Hepatocyte (in vitro differentiated cells): ENCODE results near the gene RAB9A. TPM values are rescaled to one million over a fixed set of nuclear protein-coding genes. Genes with fewer than 3 reads are reported as not detected.

Source experiments
- DNase-seq: peaks from one replicate; pipeline ENCODE4 v3.0.0-alpha.2; 2016; ENCODE audit warnings: low spot score
- H2AFZ ChIP-seq: fragments of 200-600 bp; sonication (generic); 2 replicates; pipeline ENCODE4 v1.6.0; 2016; ENCODE audit warnings: antibody characterized with exemption, mild to moderate bottlenecking
- H3K27ac ChIP-seq: fragments of 200-600 bp; sonication (generic); 2 replicates; pipeline ENCODE4 v1.5.1; 2016; ENCODE audit warnings: mild to moderate bottlenecking
- H3K27me3 ChIP-seq: fragments of 200-600 bp; sonication (generic); 2 replicates; pipeline ENCODE4 v1.6.1; 2016
- H3K36me3 ChIP-seq: fragments of 200-600 bp; sonication (generic); replicated peaks from 2 replicates; pipeline ENCODE4 v1.5.1; 2016; ENCODE audit warnings: low read depth; ENCODE audit not compliant: insufficient read depth
- H3K4me1 ChIP-seq: fragments of 200-600 bp; sonication (generic); 2 replicates; pipeline ENCODE4 v1.5.1; 2016; ENCODE audit warnings: mild to moderate bottlenecking, moderate library complexity; ENCODE audit not compliant: insufficient read depth
- H3K4me2 ChIP-seq: fragments of 200-600 bp; sonication (generic); 2 replicates; pipeline ENCODE4 v1.6.0; 2016
- H3K4me3 ChIP-seq: fragments of 200-600 bp; sonication (generic); 2 replicates; pipeline ENCODE4 v1.5.1; 2016; ENCODE audit warnings: mild to moderate bottlenecking
- H3K79me2 ChIP-seq: fragments of 200-600 bp; sonication (generic); 2 replicates; pipeline ENCODE4 v1.6.0; 2017; ENCODE audit warnings: mild to moderate bottlenecking
- H3K9me2 ChIP-seq: fragments of 200-600 bp; sonication (generic); replicated peaks from 2 replicates; pipeline ENCODE4 v1.6.0; 2017; ENCODE audit warnings: mild to moderate bottlenecking; ENCODE audit not compliant: insufficient read depth
- H3K9me3 ChIP-seq: fragments of 200-600 bp; sonication (generic); 2 replicates; pipeline ENCODE4 v1.5.1; 2016; ENCODE audit warnings: low read depth, mild to moderate bottlenecking
- H4K20me1 ChIP-seq: fragments of 200-600 bp; sonication (generic); 2 replicates; pipeline ENCODE4 v1.6.0; 2016; ENCODE audit warnings: mild to moderate bottlenecking; ENCODE audit not compliant: insufficient read depth, poor library complexity, severe bottlenecking
- EZH2 ChIP-seq: fragments of 200-600 bp; sonication (generic); IDR thresholded peaks from 2 replicates; pipeline ENCODE4 v1.6.1; 2016; ENCODE audit warnings: antibody characterized with exemption, mild to moderate bottlenecking, borderline replicate concordance
- EZH2phosphoT487 ChIP-seq: fragments of 200-600 bp; sonication (generic); IDR thresholded peaks from one replicate; pipeline ENCODE4 v1.6.1; 2018; ENCODE audit warnings: antibody characterized with exemption, mild to moderate bottlenecking, low read depth, moderate library complexity; ENCODE audit not compliant: unreplicated experiment, severe bottlenecking
- WGBS: methylation state at CpG from one replicate; pipeline ENCODE4 v1.1.6; 2016; ENCODE audit warnings: low lambda C conversion rate; ENCODE audit errors: missing lambda C conversion rate; 5-methylcytosine and 5-hydroxymethylcytosine counted together
- polyA plus RNA-seq: library from polyadenylated mRNA; unstranded; fragments of >200 nt; fragmentation: Nextera tagmentation; extraction: Ambion mirVana; gene quantifications from 2 replicates; pipeline ENCODE4 v1.2.1, GENCODE V29; 2016
- total RNA-seq: library from RNA; depleted of rRNA; stranded (reverse); fragments of >200 nt; gene quantifications from 2 replicates; pipeline ENCODE4 v1.2.3, GENCODE V29; 2014
- TF ChIP-seq, protein P1 (sequence below): fragments of 200-600 bp; sonication (generic); IDR thresholded peaks from 2 replicates; pipeline ENCODE4 v1.5.1; 2016; ENCODE audit warnings: antibody characterized with exemption, mild to moderate bottlenecking; ENCODE audit not compliant: poor library complexity

The RAB9A gene
- total and polyA plus RNA-seq, 2 experiments from 2014 or later = 51.2 to 66.1 TPM

DNA sequence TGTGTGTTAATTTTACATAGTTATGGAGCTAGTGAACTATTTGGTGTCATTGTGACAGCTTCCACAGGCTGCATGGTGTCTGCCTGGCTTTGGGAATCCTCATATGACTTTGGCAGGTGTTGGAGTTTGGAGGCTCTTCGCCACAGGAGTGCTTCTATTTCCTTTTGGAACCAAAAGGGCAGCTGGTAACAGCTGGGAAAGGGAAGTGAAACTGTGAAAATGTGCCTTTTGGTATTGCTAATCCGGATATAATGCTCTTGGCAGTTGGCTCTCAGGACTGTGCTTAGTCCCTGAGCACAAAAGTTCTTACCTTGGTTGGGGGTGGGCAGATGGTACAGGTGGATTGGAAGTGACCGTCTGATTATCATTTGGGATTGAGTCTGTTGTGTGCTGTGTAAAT is 63.7 kb downstream of the RAB9A start:
- no peak overlapping the region for H3K27ac ChIP-seq
- H3K4me2 ChIP-seq = no peak overlapping the region
- H3K36me3 ChIP-seq = no peaks in the 10 kb centered on the region
- WGBS = 62% methylated on average over 3 of the region's 3 CpGs
- H3K79me2 ChIP-seq = no peaks in the 10 kb centered on the region
- H3K9me2 ChIP-seq = no peaks in the 10 kb centered on the region
- H3K9me3 ChIP-seq = no peaks in the 10 kb centered on the region
- H2AFZ ChIP-seq = no peak overlapping the region
- no peak for DNase-seq
- H3K27me3 ChIP-seq = no peaks in the 10 kb centered on the region
- no peak for TF ChIP-seq EZH2phosphoT487
- TF ChIP-seq, protein P1, sequence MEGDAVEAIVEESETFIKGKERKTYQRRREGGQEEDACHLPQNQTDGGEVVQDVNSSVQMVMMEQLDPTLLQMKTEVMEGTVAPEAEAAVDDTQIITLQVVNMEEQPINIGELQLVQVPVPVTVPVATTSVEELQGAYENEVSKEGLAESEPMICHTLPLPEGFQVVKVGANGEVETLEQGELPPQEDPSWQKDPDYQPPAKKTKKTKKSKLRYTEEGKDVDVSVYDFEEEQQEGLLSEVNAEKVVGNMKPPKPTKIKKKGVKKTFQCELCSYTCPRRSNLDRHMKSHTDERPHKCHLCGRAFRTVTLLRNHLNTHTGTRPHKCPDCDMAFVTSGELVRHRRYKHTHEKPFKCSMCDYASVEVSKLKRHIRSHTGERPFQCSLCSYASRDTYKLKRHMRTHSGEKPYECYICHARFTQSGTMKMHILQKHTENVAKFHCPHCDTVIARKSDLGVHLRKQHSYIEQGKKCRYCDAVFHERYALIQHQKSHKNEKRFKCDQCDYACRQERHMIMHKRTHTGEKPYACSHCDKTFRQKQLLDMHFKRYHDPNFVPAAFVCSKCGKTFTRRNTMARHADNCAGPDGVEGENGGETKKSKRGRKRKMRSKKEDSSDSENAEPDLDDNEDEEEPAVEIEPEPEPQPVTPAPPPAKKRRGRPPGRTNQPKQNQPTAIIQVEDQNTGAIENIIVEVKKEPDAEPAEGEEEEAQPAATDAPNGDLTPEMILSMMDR = no peak
- no peak for TF ChIP-seq EZH2
- H4K20me1 ChIP-seq = no peaks in the 10 kb centered on the region
- no peaks in the 10 kb centered on the region for H3K4me1 ChIP-seq
- H3K4me3 ChIP-seq = no peak overlapping the region

DNA sequence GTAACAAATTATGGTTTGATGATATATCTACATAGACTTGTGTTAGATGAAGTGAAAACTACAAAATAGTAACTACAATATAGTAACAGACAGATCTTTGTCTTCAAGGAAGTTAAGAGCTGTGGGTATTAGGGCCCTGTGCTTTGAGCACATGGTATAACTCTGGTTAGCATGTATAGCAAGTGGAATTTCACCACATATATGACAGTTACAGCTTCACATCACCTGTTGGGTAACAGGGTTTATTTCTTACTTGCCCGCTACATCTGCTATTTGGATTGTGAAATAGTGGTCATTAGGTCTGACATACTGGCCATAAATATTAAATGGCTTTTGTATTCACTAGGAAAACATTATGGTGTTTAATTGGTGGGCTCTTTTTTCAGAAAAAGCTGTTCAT is 65.8 kb downstream of the RAB9A start:
- DNase-seq = no peak
- Histone ChIP-seq H3K36me3 (no peaks in the 10 kb centered on the region), H3K79me2 (no peaks in the 10 kb centered on the region), H3K27ac (no peak overlapping the region), H3K9me2 (no peaks in the 10 kb centered on the region), H3K9me3 (no peaks in the 10 kb centered on the region), H3K4me2 (no peak overlapping the region), H3K4me1 (no peaks in the 10 kb centered on the region), H3K27me3 (no peaks in the 10 kb centered on the region), H2AFZ (no peak overlapping the region), H4K20me1 (no peaks in the 10 kb centered on the region), H3K4me3 (no peak overlapping the region)
- TF ChIP-seq, protein P1 = no peak
- TF ChIP-seq EZH2 = no peak
- TF ChIP-seq EZH2phosphoT487 = no peak
- WGBS = 92% methylated on average over 1 of the region's 1 CpG

GRCh38 chrX:13755254-13755653 is 66.3 kb downstream of the RAB9A start:
- H3K79me2 ChIP-seq = no peaks in the 10 kb centered on the region
- H3K4me2 ChIP-seq = no peak overlapping the region
- no peaks in the 10 kb centered on the region for H3K9me3 ChIP-seq
- H3K4me1 ChIP-seq = no peaks in the 10 kb centered on the region
- no peaks in the 10 kb centered on the region for H3K36me3 ChIP-seq
- H3K27ac ChIP-seq = no peak overlapping the region
- H3K9me2 ChIP-seq = no peaks in the 10 kb centered on the region
- TF ChIP-seq EZH2 (no peak), EZH2phosphoT487 (no peak)
- TF ChIP-seq, protein P1 = no peak
- H3K27me3 ChIP-seq = no peaks in the 10 kb centered on the region
- no peak for DNase-seq
- 67% methylated on average over 1 of the region's 1 CpG for WGBS
- H2AFZ ChIP-seq = no peak overlapping the region
- no peak overlapping the region for H3K4me3 ChIP-seq
- no peaks in the 10 kb centered on the region for H4K20me1 ChIP-seq

- Histone ChIP-seq H3K36me3 (no peaks in the 10 kb centered on the region), H3K27ac (no peak overlapping the region), H3K27me3 (no peaks in the 10 kb centered on the region), H2AFZ (no peak overlapping the region), H4K20me1 (no peaks in the 10 kb centered on the region), H3K4me2 (no peak overlapping the region), H3K9me3 (no peaks in the 10 kb centered on the region), H3K4me1 (no peaks in the 10 kb centered on the region), H3K4me3 (no peak overlapping the region), H3K79me2 (no peaks in the 10 kb centered on the region), H3K9me2 (no peaks in the 10 kb centered on the region)
- DNase-seq = no peak
- TF ChIP-seq EZH2 (no peak), EZH2phosphoT487 (no peak)
- TF ChIP-seq, protein P1 = no peak
- WGBS = 82% methylated on average over 4 of the region's 4 CpGs
Measured at GRCh38 chrX:13756381-13756780, 67.5 kb downstream of the RAB9A start.
